ENCODE data around the gene LIMK1.

The LIMK1 gene

DNA sequence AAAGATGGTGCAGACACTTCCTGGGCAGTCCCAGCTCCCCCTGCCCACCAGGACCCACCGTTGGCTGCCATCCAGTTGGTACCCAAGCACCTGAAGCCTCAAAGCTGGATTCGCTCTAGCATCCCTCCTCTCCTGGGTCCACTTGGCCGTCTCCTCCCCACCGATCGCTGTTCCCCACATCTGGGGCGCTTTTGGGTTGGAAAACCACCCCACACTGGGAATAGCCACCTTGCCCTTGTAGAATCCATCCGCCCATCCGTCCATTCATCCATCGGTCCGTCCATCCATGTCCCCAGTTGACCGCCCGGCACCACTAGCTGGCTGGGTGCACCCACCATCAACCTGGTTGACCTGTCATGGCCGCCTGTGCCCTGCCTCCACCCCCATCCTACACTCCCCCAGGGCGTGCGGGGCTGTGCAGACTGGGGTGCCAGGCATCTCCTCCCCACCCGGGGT, 14.5 kb upstream of the LIMK1 start:
- Histone ChIP-seq H3K4me2 (ENCODE audit: low read length) (no peak overlapping the region), H3K4me1 (no peaks in the 10 kb centered on the region), H3K27ac (no peak overlapping the region), H3K79me2 (no peaks in the 10 kb centered on the region), H3K9me3 (ENCODE audit: control insufficient read depth, low read length) (no peaks in the 10 kb centered on the region), H3K27me3 (ENCODE audit: control insufficient read depth, insufficient read depth, low read length) (no peaks in the 10 kb centered on the region), H3K4me3 (ENCODE audit: low read depth, low read length) (no peak overlapping the region), H3K9ac (no peak overlapping the region), H2AFZ (no peak overlapping the region), H3K36me3 (ENCODE audit: control insufficient read depth, insufficient read depth, low read length) (no peaks in the 10 kb centered on the region)
- TF ChIP-seq, protein P1, sequence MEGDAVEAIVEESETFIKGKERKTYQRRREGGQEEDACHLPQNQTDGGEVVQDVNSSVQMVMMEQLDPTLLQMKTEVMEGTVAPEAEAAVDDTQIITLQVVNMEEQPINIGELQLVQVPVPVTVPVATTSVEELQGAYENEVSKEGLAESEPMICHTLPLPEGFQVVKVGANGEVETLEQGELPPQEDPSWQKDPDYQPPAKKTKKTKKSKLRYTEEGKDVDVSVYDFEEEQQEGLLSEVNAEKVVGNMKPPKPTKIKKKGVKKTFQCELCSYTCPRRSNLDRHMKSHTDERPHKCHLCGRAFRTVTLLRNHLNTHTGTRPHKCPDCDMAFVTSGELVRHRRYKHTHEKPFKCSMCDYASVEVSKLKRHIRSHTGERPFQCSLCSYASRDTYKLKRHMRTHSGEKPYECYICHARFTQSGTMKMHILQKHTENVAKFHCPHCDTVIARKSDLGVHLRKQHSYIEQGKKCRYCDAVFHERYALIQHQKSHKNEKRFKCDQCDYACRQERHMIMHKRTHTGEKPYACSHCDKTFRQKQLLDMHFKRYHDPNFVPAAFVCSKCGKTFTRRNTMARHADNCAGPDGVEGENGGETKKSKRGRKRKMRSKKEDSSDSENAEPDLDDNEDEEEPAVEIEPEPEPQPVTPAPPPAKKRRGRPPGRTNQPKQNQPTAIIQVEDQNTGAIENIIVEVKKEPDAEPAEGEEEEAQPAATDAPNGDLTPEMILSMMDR (IDR thresholded peaks at IDR 0.05): no peak

DNA sequence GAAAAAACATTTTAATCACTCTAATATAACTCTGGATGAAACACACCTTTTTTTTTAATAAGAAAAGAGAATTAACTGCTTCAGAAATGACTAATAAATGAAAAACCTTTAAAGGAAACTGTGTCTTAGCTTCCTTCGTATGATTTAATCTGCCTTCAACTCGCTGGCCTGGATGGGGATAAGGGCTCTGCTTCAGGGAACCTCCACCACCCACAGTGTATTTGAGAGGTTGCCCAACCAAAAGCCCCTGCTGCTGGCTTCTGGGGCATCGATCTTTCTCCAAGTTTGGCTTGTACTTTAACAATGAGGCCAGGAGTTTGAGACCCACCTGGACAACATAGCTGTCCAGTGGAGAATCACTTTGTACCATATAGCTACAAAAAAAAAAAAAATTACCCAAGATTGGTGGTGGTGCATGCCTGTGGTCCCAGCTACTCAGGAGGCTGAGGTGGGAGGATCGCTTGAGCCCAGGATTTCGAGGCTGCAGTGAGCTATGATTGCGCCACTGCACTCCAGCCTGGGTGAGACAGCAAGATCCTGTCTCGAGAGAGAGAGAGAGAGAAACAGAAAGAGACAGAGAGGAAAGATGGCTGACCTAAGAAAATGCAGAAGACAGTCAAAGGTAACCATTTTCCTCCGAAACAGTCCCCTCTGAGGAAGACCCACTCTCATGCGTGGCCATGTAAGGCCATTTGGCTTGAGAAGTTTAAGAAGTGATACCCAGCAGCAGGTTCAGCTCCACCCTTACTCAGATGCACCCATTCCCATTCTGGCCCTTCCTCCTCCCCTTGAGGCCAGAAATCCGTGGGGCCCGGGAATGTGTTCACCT, 13.6 kb upstream of the LIMK1 start:
- no peak overlapping the region for H3K27ac ChIP-seq
- TF ChIP-seq, protein P1 (IDR thresholded peaks at IDR 0.05): no peak

GRCh38 chr7:74070619-74070921, 13.0 kb upstream of the LIMK1 start:
- no peak overlapping the region for H3K4me3 ChIP-seq (ENCODE audit: low read depth, low read length)
- no peaks in the 10 kb centered on the region for H3K9me3 ChIP-seq (ENCODE audit: control insufficient read depth, low read length)

More for the DNA sequence above, 13.6 kb upstream of the LIMK1 start:
- Histone ChIP-seq H3K9ac (no peak overlapping the region), H3K79me2 (no peaks in the 10 kb centered on the region), H3K4me1 (no peaks in the 10 kb centered on the region), H3K27me3 (ENCODE audit: control insufficient read depth, insufficient read depth, low read length) (no peaks in the 10 kb centered on the region), H2AFZ (no peak overlapping the region), H3K4me2 (ENCODE audit: low read length) (no peak overlapping the region), H3K4me3 (ENCODE audit: low read depth, low read length) (no peak overlapping the region), H3K9me3 (ENCODE audit: control insufficient read depth, low read length) (no peaks in the 10 kb centered on the region), H3K36me3 (ENCODE audit: control insufficient read depth, insufficient read depth, low read length) (no peaks in the 10 kb centered on the region)

GRCh38 chr7:74071121-74071520, 12.5 kb upstream of the LIMK1 start:
- H3K27ac ChIP-seq: no peak overlapping the region
- no peaks in the 10 kb centered on the region for H3K36me3 ChIP-seq (ENCODE audit: control insufficient read depth, insufficient read depth, low read length)
- TF ChIP-seq, protein P1 (IDR thresholded peaks at IDR 0.05): no peak
- no peaks in the 10 kb centered on the region for H3K27me3 ChIP-seq (ENCODE audit: control insufficient read depth, insufficient read depth, low read length)
- H3K4me3 ChIP-seq (ENCODE audit: low read depth, low read length): no peak overlapping the region
- no peak overlapping the region for H3K9ac ChIP-seq
- H3K4me1 ChIP-seq: no peaks in the 10 kb centered on the region
- no peaks in the 10 kb centered on the region for H3K79me2 ChIP-seq
- no peaks in the 10 kb centered on the region for H3K9me3 ChIP-seq (ENCODE audit: control insufficient read depth, low read length)
- no peak overlapping the region for H3K4me2 ChIP-seq (ENCODE audit: low read length)
- H2AFZ ChIP-seq: no peak overlapping the region

More at GRCh38 chr7:74070619-74070921, 13.0 kb upstream of the LIMK1 start:
- Histone ChIP-seq H3K4me2 (ENCODE audit: low read length) (no peak overlapping the region), H3K36me3 (ENCODE audit: control insufficient read depth, insufficient read depth, low read length) (no peaks in the 10 kb centered on the region), H2AFZ (no peak overlapping the region), H3K9ac (no peak overlapping the region), H3K27ac (no peak overlapping the region), H3K79me2 (no peaks in the 10 kb centered on the region), H3K27me3 (ENCODE audit: control insufficient read depth, insufficient read depth, low read length) (no peaks in the 10 kb centered on the region), H3K4me1 (no peaks in the 10 kb centered on the region)
- TF ChIP-seq, protein P1 (IDR thresholded peaks at IDR 0.05): no peak

GRCh38 chr7:74074770-74075169, 8.8 kb upstream of the LIMK1 start:
- Histone ChIP-seq H3K4me1 (peaks cover 5% of the 10 kb centered on the region), H3K27ac (no peak overlapping the region), H3K9ac (no peak overlapping the region), H3K27me3 (ENCODE audit: control insufficient read depth, insufficient read depth, low read length) (no peaks in the 10 kb centered on the region), H3K4me3 (ENCODE audit: low read depth, low read length) (no peak overlapping the region), H3K4me2 (ENCODE audit: low read length) (no peak overlapping the region), H3K79me2 (no peaks in the 10 kb centered on the region), H3K9me3 (ENCODE audit: control insufficient read depth, low read length) (no peaks in the 10 kb centered on the region), H3K36me3 (ENCODE audit: control insufficient read depth, insufficient read depth, low read length) (no peaks in the 10 kb centered on the region), H2AFZ (no peak overlapping the region)
- TF ChIP-seq, protein P1 (IDR thresholded peaks at IDR 0.05): no peak
